T-cell (primary cell): ENCODE data around the gene FBXO3. TPM values are rescaled to one million over a fixed set of nuclear protein-coding genes. Genes with fewer than 3 reads are reported as not detected.

Source experiments
- ATAC-seq, 4 experiments: fragments of 200-7000 bp in 3 of 4; fragments of 150-1000 bp in 1 of 4; cut with Tn5 transposase; replicated peaks in 1 of 4; 1 replicate in 3 of 4; 2 replicates in 1 of 4; pipeline ENCODE4 v1.10.0; 2021; ENCODE audit warnings: moderate library complexity in 3 of 4, mild to moderate bottlenecking in 2 of 4, moderate number of reproducible peaks in 1 of 4
- CTCF ChIA-PET, 2 donors: fragments of 300-600 bp; sonication (Branson Sonifier 250); formaldehyde crosslinking; loops; one replicate each; lab custom pipeline; 2022; ENCODE audit warnings: antibody characterized with exemption in 2 of 2; lab: Charles Lee
- POLR2A ChIA-PET, 2 donors: fragments of 300-600 bp; sonication (Branson Sonifier 250); formaldehyde crosslinking; loops; one replicate each; lab custom pipeline; 2022; ENCODE audit warnings: antibody characterized with exemption in 2 of 2; lab: Charles Lee
- DNase-seq, 35 experiments: peaks; one replicate each; pipeline versions ENCODE4 v3.0.0 to v3.0.0-alpha.2; 2013 to 2023
- H3K27ac ChIP-seq: one replicate; pipeline ENCODE4 v1.5.1; 2013; ENCODE audit warnings: low read length
- H3K27me3 ChIP-seq, 2 experiments: replicated peaks in 1 of 2; 1 replicate in 1 of 2; 2 replicates in 1 of 2; pipeline versions ENCODE4 v1.6.1 to v1.7.0; 2013; ENCODE audit warnings: low read length in 1 of 2, mixed read lengths in 1 of 2; ENCODE audit not compliant: control insufficient read depth in 2 of 2, insufficient read depth in 2 of 2; ENCODE audit errors: extremely low read depth in 1 of 2
- H3K36me3 ChIP-seq, 2 donors: 1 replicate in 1 of 2; 2 replicates in 1 of 2; pipeline versions ENCODE4 v1.6.1 to v1.7.0; 2013; ENCODE audit warnings: low read length in 1 of 2; ENCODE audit not compliant: control insufficient read depth in 2 of 2, insufficient read depth in 1 of 2; ENCODE audit errors: extremely low read depth in 1 of 2
- H3K4me1 ChIP-seq, 2 experiments: 1 replicate in 1 of 2; 2 replicates in 1 of 2; pipeline versions ENCODE4 v1.6.1 to v1.7.0; 2013; ENCODE audit warnings: low read length in 2 of 2, mixed read lengths in 1 of 2; ENCODE audit not compliant: insufficient read depth in 2 of 2, control insufficient read depth in 1 of 2; ENCODE audit errors: extremely low read depth in 1 of 2
- H3K4me3 ChIP-seq, 2 donors: 1 replicate in 1 of 2; 2 replicates in 1 of 2; pipeline versions ENCODE4 v1.5.1 to v1.7.0; 2013; ENCODE audit warnings: mild to moderate bottlenecking in 2 of 2, low read length in 1 of 2, moderate library complexity in 1 of 2; ENCODE audit not compliant: control insufficient read depth in 1 of 2; ENCODE audit errors: extremely low read depth in 1 of 2
- H3K9me3 ChIP-seq: 2 replicates; pipeline ENCODE4 v1.7.0; 2013
- H3K27ac Mint-ChIP-seq, 2 donors: one replicate each; pipeline ENCODE4 v1.8.0; 2020 to 2021; ENCODE audit warnings: mild to moderate bottlenecking in 2 of 2, mixed read lengths in 2 of 2
- H3K27me3 Mint-ChIP-seq, 2 donors: one replicate each; pipeline ENCODE4 v1.8.0; 2021 to 2022; ENCODE audit warnings: mixed read lengths in 2 of 2
- H3K36me3 Mint-ChIP-seq: one replicate; pipeline ENCODE4 v1.8.0; 2021; ENCODE audit warnings: mixed read lengths
- H3K4me1 Mint-ChIP-seq, 3 donors: one replicate each; pipeline ENCODE4 v1.8.0; 2020 to 2022; ENCODE audit warnings: mixed read lengths in 3 of 3, mild to moderate bottlenecking in 1 of 3
- H3K4me3 Mint-ChIP-seq, 3 donors: one replicate each; pipeline ENCODE4 v1.8.0; 2020 to 2022; ENCODE audit warnings: mild to moderate bottlenecking in 3 of 3, mixed read lengths in 3 of 3, moderate library complexity in 3 of 3
- H3K9me3 Mint-ChIP-seq, 3 donors: one replicate each; pipeline ENCODE4 v1.8.0; 2020 to 2022; ENCODE audit warnings: mixed read lengths in 3 of 3
- WGBS: methylation state at CpG from one replicate; pipeline ENCODE4 v1.1.5; 2013; ENCODE audit warnings: missing lambda C conversion rate; ENCODE audit not compliant: insufficient coverage; 5-methylcytosine and 5-hydroxymethylcytosine counted together
- total RNA-seq, 35 experiments: library from RNA in 6 of 35; stranded (reverse) in 6 of 35; fragments of 120-200 nt in 1 of 35; gene quantifications; one replicate each; pipeline versions ENCODE4 v1.2.1 to v1.2.4 and lab custom pipeline; 2013 to 2026

Gene FBXO3
- total RNA-seq, 5 donors from 2014 or later (not counting 1 experiment from before 2014, with no cell fraction given): 37.1 to 60.0 (median 41.1) TPM

- Histone ChIP-seq H3K27ac (no peak overlapping the region), H3K9me3 (no peaks in the 10 kb centered on the region), H3K4me3 (no peak overlapping the region), H3K27me3 (peaks cover 0 to 17% of the 10 kb centered on the region in 2 experiments), H3K36me3 (no peaks in the 10 kb centered on the region), H3K4me1 (no peaks in the 10 kb centered on the region)
- CTCF ChIA-PET: interaction anchor here (0.5 to 0.7 kb wide), 2 partner anchors 516 to 1103 kb away, joined by 3 to 4 read pairs; no protein-coding TSS in a partner anchor
- 100% methylated on average over 1 of the region's 6 CpGs for WGBS
- peaks cover 6 to 13% of the 10 kb centered on the region in 2 donors for H3K27me3 Mint-ChIP-seq
- H3K9me3 Mint-ChIP-seq: peaks cover 0 to 5% (median 4%) of the 10 kb centered on the region in 3 donors
- POLR2A ChIA-PET: no interaction called here
- no peaks in the 10 kb centered on the region for H3K36me3 Mint-ChIP-seq
- H3K27ac Mint-ChIP-seq: no peak overlapping the region
- no peak overlapping the region for H3K4me3 Mint-ChIP-seq
- H3K4me1 Mint-ChIP-seq: peaks cover 0 to 3% (median under 1%) of the 10 kb centered on the region in 3 donors
- DNase-seq (no peak), ATAC-seq (no peak)
Measured at GRCh38 chr11:33691066-33691864, 83.1 kb downstream of the FBXO3 start.

Other genes starting within 250 kb of the FBXO3 start
- under 1 TPM in 1 of 5 donors, not detected in 4; 0.95 TPM for gene C11orf91, start 73.7 kb downstream of the FBXO3 start, total RNA-seq
- 10 to 100 TPM; 34.3 to 85.8 (median 71.9) TPM for gene CD59, start 38.1 kb downstream of the FBXO3 start, total RNA-seq
- 1 to 10 TPM in 4 of 5 donors, under 1 TPM in 1; 0.85 to 2.7 (median 1.6) TPM for gene LMO2, start 117.6 kb upstream of the FBXO3 start, total RNA-seq